WERI-Rb-1 (cell line): ENCODE data around the gene COL6A3.

Experiments
- DNase-seq: peaks from one replicate; pipeline ENCODE4 v3.0.0-alpha.2; 2020
- H3K27ac ChIP-seq: fragments of 250-450 bp; sonication (Bioruptor Pico); 2 replicates; pipeline ENCODE4 v1.5.1; 2020; ENCODE audit warnings: mild to moderate bottlenecking, moderate library complexity
- H3K27me3 ChIP-seq: fragments of 250-450 bp; sonication (Bioruptor Pico); 2 replicates; pipeline ENCODE4 v1.5.1; 2021; ENCODE audit warnings: mild to moderate bottlenecking, low read depth, moderate library complexity; ENCODE audit not compliant: insufficient read depth, severe bottlenecking
- H3K36me3 ChIP-seq: fragments of 250-450 bp; sonication (Bioruptor Pico); 2 replicates; pipeline ENCODE4 v1.5.1; 2020; ENCODE audit warnings: mild to moderate bottlenecking, moderate library complexity
- H3K4me3 ChIP-seq: 2 replicates; pipeline ENCODE4 v1.5.1; 2011; ENCODE audit warnings: low read depth, mild to moderate bottlenecking, control low read depth, low read length
- H3K9me3 ChIP-seq: fragments of 250-450 bp; sonication (Bioruptor Pico); 2 replicates; pipeline ENCODE4 v1.5.1; 2021; ENCODE audit warnings: mild to moderate bottlenecking, moderate library complexity; ENCODE audit not compliant: severe bottlenecking
- CTCF ChIP-seq: IDR thresholded peaks from 2 replicates; pipeline ENCODE4 v1.5.1; 2011; ENCODE audit warnings: low read depth, mild to moderate bottlenecking, control low read depth, inconsistent platforms, low read length

COL6A3 gene

GRCh38 chr2:237314681-237315080 lies 99.3 kb downstream of the COL6A3 start:
- TF ChIP-seq CTCF = no peak
- Histone ChIP-seq H3K27me3 (peaks cover 77% of the 10 kb centered on the region), H3K27ac (no peak overlapping the region), H3K36me3 (no peaks in the 10 kb centered on the region), H3K9me3 (no peaks in the 10 kb centered on the region), H3K4me3 (no peak overlapping the region)
- DNase-seq = no peak

DNA sequence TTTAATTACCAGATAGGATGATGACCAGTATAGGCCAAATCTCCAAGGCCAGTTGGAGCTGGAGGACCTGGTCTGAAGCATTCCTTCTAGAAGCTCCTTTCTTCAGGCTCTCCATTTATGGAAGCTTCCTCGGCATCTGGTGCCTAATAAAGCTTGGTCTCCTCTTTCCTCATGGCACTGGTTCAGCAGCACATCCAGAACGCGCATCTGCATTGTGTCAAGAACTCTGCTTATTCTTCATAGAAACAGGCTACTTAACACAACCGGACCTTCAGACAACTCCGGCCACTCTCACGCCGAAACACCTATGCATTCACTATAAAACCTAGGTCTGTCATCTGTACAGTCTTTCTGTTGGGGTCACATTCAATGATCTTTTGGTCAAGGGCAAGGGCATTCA lies 99.8 kb downstream of the COL6A3 start:
- no peak for TF ChIP-seq CTCF
- Histone ChIP-seq H3K27me3 (peaks cover 72% of the 10 kb centered on the region), H3K36me3 (no peaks in the 10 kb centered on the region), H3K9me3 (no peaks in the 10 kb centered on the region), H3K4me3 (no peak overlapping the region), H3K27ac (no peak overlapping the region)
- DNase-seq = no peak

GRCh38 chr2:237312021-237312755 lies 101.8 kb downstream of the COL6A3 start:
- no peak for TF ChIP-seq CTCF

GRCh38 chr2:237310515-237311114 lies 103.3 kb downstream of the COL6A3 start:
- Histone ChIP-seq H3K27me3 (peaks cover 69% of the 10 kb centered on the region), H3K4me3 (no peak overlapping the region), H3K36me3 (no peaks in the 10 kb centered on the region), H3K27ac (no peak overlapping the region), H3K9me3 (no peaks in the 10 kb centered on the region)
- TF ChIP-seq CTCF = no peak
- DNase-seq = no peak

More at GRCh38 chr2:237312021-237312755, 101.8 kb downstream of the COL6A3 start:
- Histone ChIP-seq H3K27me3 (peaks cover 71% of the 10 kb centered on the region), H3K4me3 (no peak overlapping the region), H3K27ac (no peak overlapping the region), H3K9me3 (no peaks in the 10 kb centered on the region), H3K36me3 (no peaks in the 10 kb centered on the region)
- DNase-seq = no peak

DNA sequence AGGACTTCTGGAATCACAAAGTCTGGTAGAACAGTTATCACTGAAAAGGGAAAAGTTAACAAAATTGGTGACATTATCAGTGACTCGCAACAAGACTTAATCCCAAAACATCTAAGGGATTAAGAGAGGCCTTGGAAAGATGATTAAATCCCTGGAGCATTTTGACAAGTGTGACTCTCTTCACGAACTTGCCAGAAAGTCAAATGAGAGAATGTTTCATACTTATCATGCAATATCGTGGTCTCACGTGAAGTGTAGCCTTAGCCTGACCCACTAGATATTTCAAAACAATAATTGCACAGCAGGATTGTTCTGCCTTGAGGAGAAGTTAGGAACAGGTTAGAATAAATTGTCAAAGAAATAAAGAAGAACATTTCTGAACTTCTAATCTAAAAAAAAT lies 104.5 kb downstream of the COL6A3 start:
- H3K27ac ChIP-seq = no peak overlapping the region
- no peak for TF ChIP-seq CTCF
- DNase-seq = no peak
- H3K36me3 ChIP-seq = no peaks in the 10 kb centered on the region
- H3K27me3 ChIP-seq = peaks cover 62% of the 10 kb centered on the region
- H3K4me3 ChIP-seq = no peak overlapping the region
- no peaks in the 10 kb centered on the region for H3K9me3 ChIP-seq
